GM12878 (cell line): ENCODE data around the gene KRTAP4-16. TPM values are rescaled to one million over a fixed set of nuclear protein-coding genes. Genes with fewer than 3 reads are reported as not detected.

Source experiments
- ATAC-seq: fragments of 200-7000 bp; cut with Tn5 transposase; 3 replicates; pipeline ENCODE4 v1.9.1; 2020; ENCODE audit warnings: mild to moderate bottlenecking, moderate library complexity
- BruUV-seq: library from RNA; stranded (reverse); fragments of 400-500 nt; replicated peaks from 2 replicates; lab custom pipeline; 2021; lab: Mats Ljungman, UMichigan
- CTCF ChIA-PET: fragments of 300-600 bp; sonication (Branson Sonifier 250); formaldehyde crosslinking; extraction: SDS; loops from one replicate; lab custom pipeline; 2021; ENCODE audit warnings: inconsistent platforms; lab: Yijun Ruan, JAX
- POLR2A ChIA-PET: fragments of 350-600 bp; formaldehyde crosslinking; extraction: SDS; loops from one replicate; lab custom pipeline; 2021; ENCODE audit warnings: inconsistent platforms; lab: Charles Lee
- RAD21 ChIA-PET: fragments of 300-600 bp; sonication (Branson Sonifier 250); formaldehyde crosslinking; loops from one replicate; lab custom pipeline; 2023; ENCODE audit warnings: antibody characterized with exemption; ENCODE audit not compliant: unreplicated experiment; lab: Charles Lee
- SMC1A ChIA-PET: fragments of 300-600 bp; sonication (Branson Sonifier 250); formaldehyde crosslinking; loops from one replicate; lab custom pipeline; 2023; ENCODE audit not compliant: unreplicated experiment, uncharacterized antibody; lab: Charles Lee
- DNase-seq: peaks from one replicate; pipeline ENCODE4 v3.0.0-alpha.2; 2011; ENCODE audit warnings: low read depth, low spot score
- FAIRE-seq: peaks from 3 replicates; lab custom pipeline; 2011; peaks lifted over from hg19 to GRCh38; lab: Jason Lieb, UNC
- H2AFZ ChIP-seq: 2 replicates; pipeline ENCODE4 v1.6.0; 2011; ENCODE audit warnings: low read depth, low read length, control low read depth; ENCODE audit not compliant: control insufficient read depth
- H3K27ac ChIP-seq: 2 replicates; pipeline ENCODE4 v1.5.1; 2011; ENCODE audit warnings: control low read depth; ENCODE audit not compliant: control insufficient read depth, insufficient read depth
- H3K27me3 ChIP-seq, 2 experiments: replicated peaks in 1 of 2; 2 replicates each; pipeline versions ENCODE4 v1.6.0 to v1.6.1; 2011; ENCODE audit warnings: low read length in 1 of 2; ENCODE audit not compliant: control insufficient read depth in 2 of 2, insufficient read depth in 2 of 2
- H3K36me3 ChIP-seq, 2 experiments: 2 replicates each; pipeline ENCODE4 v1.5.1; 2011; ENCODE audit warnings: low read length in 1 of 2; ENCODE audit not compliant: control insufficient read depth in 2 of 2, insufficient read depth in 2 of 2
- H3K4me1 ChIP-seq: 2 replicates; pipeline ENCODE4 v1.6.1; 2011; ENCODE audit warnings: mild to moderate bottlenecking, low read length, moderate library complexity, mixed read lengths; ENCODE audit not compliant: control insufficient read depth, insufficient read depth
- H3K4me2 ChIP-seq: 2 replicates; pipeline ENCODE4 v1.6.0; 2011; ENCODE audit warnings: control low read depth; ENCODE audit not compliant: control insufficient read depth, insufficient read depth
- H3K4me3 ChIP-seq: fragments of 200-600 bp; sonication (generic); 2 replicates; pipeline ENCODE4 v1.5.1; 2016
- H3K79me2 ChIP-seq: 2 replicates; pipeline ENCODE4 v1.6.0; 2011; ENCODE audit warnings: low read length; ENCODE audit not compliant: control insufficient read depth, insufficient read depth
- H3K9ac ChIP-seq: 2 replicates; pipeline ENCODE4 v1.8.0; 2011; ENCODE audit warnings: low read length, control low read depth, mixed read lengths; ENCODE audit not compliant: control insufficient read depth, insufficient read depth
- H3K9me3 ChIP-seq: replicated peaks from 3 replicates; pipeline ENCODE4 v1.5.1; 2011; ENCODE audit warnings: mild to moderate bottlenecking, low read length; ENCODE audit not compliant: control insufficient read depth, insufficient read depth
- H4K20me1 ChIP-seq: 2 replicates; pipeline ENCODE4 v1.6.0; 2011; ENCODE audit not compliant: control insufficient read depth, insufficient read depth
- CUX1 ChIP-seq: IDR thresholded peaks from 2 replicates; pipeline ENCODE4 v1.6.1; 2012; ENCODE audit warnings: improper control_type of control experiment, low read depth, low read length; ENCODE audit not compliant: insufficient replicate concordance
- NR2C1 ChIP-seq: fragments of 450-650 bp; IDR thresholded peaks from 2 replicates; pipeline ENCODE4 v1.6.1; 2017; ENCODE audit warnings: antibody characterized with exemption, mild to moderate bottlenecking, moderate library complexity
- SP1 ChIP-seq: IDR thresholded peaks from one replicate; pipeline ENCODE4 v1.6.1; 2011; ENCODE audit warnings: low read depth, low read length
- SUZ12 ChIP-seq: fragments of 200-600 bp; sonication (generic); IDR thresholded peaks from one replicate; pipeline ENCODE4 v1.6.1; 2018; ENCODE audit warnings: antibody characterized with exemption, mild to moderate bottlenecking; ENCODE audit not compliant: unreplicated experiment
- ZNF592 ChIP-seq: fragments of 450-650 bp; IDR thresholded peaks from 2 replicates; pipeline ENCODE4 v1.6.1; 2017; ENCODE audit warnings: mild to moderate bottlenecking, moderate library complexity
- in situ Hi-C: fragments of 300-500 bp; cut with MboI; formaldehyde crosslinking; loops from 9 replicates; pipeline ENCODE4 v1.14.3; 2018; ENCODE audit warnings: mixed read lengths
- intact Hi-C: fragments of 100-400 bp; cut with micrococcal nuclease; formaldehyde crosslinking; loops from one replicate; pipeline ENCODE4 v1.14.2; 2022; ENCODE audit not compliant: unreplicated experiment
- polyA plus RNA-seq, 11 experiments: library from polyadenylated mRNA; depleted of rRNA in 4 of 11; unstranded in 6 of 11; stranded (reverse) in 5 of 11; fragments of >200 nt; fragmentation: Nextera tagmentation in 4 of 11; fragmentation: Illumina TruSeq in 1 of 11; extraction: Ambion mirVana in 4 of 11; extraction: Trizol in 1 of 11; gene quantifications; 1 replicate in 1 of 11; 2 replicates in 10 of 11; pipeline versions ENCODE4 v1.2.1 to v1.2.3, GENCODE V29; 2011 to 2016; ENCODE audit warnings: inconsistent platforms in 2 of 11, missing spikeins in 2 of 11, low read depth in 1 of 11
- total RNA-seq, 4 experiments: library from RNA; depleted of rRNA in 3 of 4; stranded (reverse); fragments of >200 nt in 3 of 4; fragmentation: Illumina TruSeq in 1 of 4; extraction: Trizol in 1 of 4; gene quantifications; 2 replicates each; pipeline versions ENCODE4 v1.2.1 to v1.2.3, GENCODE V29; 2013 to 2021

KRTAP4-16 gene
- total and polyA plus RNA-seq, 10 of the 15 experiments (the other 5 are each of a cell fraction or from before 2014, with no cell fraction given): not detected

GRCh38 chr17:41141361-41141760 is 39.4 kb upstream of the KRTAP4-16 start:
- H3K36me3 ChIP-seq: no peaks in the 10 kb centered on the region
- no peaks in the 10 kb centered on the region for H3K27me3 ChIP-seq
- FAIRE-seq (no peak), ATAC-seq (no peak), DNase-seq (no peak)
- H3K4me1 ChIP-seq: no peaks in the 10 kb centered on the region
- CTCF ChIA-PET: interaction anchor here (0.6 kb wide), 1 partner anchor 465 kb away, joined by 3 read pairs; no protein-coding TSS in a partner anchor
- H3K4me2 ChIP-seq: no peak overlapping the region
- no peak overlapping the region for H3K4me3 ChIP-seq
- H2AFZ ChIP-seq: no peak overlapping the region
- BruUV-seq: no TSS peak
- SMC1A ChIA-PET: no interaction called here
- H3K9me3 ChIP-seq: no peaks in the 10 kb centered on the region; the same call in 1 of the 3 replicates
- TF ChIP-seq ZNF592: no peak
- TF ChIP-seq NR2C1: no peak
- no peak for TF ChIP-seq SUZ12
- no peak for TF ChIP-seq SP1
- no peak for TF ChIP-seq CUX1
- intact Hi-C loops (no loop called here), in situ Hi-C loops (no loop called here)
- H3K9ac ChIP-seq: no peak overlapping the region
- RAD21 ChIA-PET: no interaction called here
- POLR2A ChIA-PET: no interaction called here
- no peaks in the 10 kb centered on the region for H3K79me2 ChIP-seq
- H3K27ac ChIP-seq: no peak overlapping the region
- H4K20me1 ChIP-seq: no peaks in the 10 kb centered on the region
